Globus pallidus (tissue), 1 donor: ENCODE measurements around the gene B4GALT6.

Source experiments
- DNase-seq: peaks from one replicate; pipeline ENCODE4 v3.0.0-alpha.2; 2015; ENCODE audit warnings: low spot score

Gene B4GALT6

GRCh38 chr18:31592506-31593157 lies 91.7 kb downstream of the B4GALT6 start:
- DNase-seq = no peak

GRCh38 chr18:31591628-31592027 lies 92.8 kb downstream of the B4GALT6 start, which contains the start of gene TTR:
Gene TTR, plus strand, starts transcription at chr18:31591877. Its CDS starts 26 bp downstream, at chr18:31591903.
- no peak for DNase-seq

- no peak for DNase-seq
Measured at GRCh38 chr18:31591113-31591512, 93.3 kb downstream of the B4GALT6 start.

DNA sequence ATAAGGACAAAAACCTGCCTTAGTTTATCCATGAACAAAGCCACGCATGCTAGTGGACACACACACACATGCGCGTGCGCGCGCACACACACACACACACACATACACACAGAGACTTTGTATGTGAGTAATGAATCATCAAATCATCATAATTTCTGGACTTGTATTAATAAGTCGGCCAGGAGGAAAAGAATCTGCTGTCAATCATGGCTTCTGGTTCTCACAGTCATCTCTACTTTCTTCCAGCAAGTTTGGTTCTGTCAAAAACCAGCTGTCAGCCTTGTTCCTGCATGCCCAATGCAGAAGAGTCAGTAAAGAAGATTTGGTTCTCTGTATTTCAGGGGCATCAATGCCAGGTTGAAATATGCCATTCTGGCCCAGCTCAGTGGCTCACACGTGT lies 93.8 kb downstream of the B4GALT6 start:
- DNase-seq = no peak

- no peak for DNase-seq
Measured at GRCh38 chr18:31587529-31587928, 96.9 kb downstream of the B4GALT6 start.

GRCh38 chr18:31586616-31587015 lies 97.8 kb downstream of the B4GALT6 start:
- no peak for DNase-seq

DNA sequence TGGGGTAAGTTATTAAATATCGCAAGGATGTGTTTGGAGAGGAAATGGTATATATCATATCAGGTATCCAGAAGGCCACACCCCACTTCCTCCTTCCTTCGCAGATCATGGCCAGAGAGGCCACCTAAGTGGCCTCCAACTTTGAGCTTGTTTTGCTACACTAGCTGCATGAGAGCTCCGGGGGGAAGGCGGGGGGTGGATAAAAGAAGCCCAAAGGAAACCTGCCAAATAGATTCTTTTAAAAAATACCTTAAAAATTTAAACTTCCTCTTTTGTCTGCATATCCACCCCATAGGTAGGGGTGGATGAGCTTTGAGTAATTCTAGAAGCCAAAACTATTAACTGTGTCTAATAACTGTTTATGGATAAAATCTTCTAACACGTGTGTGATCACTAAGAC lies 98.4 kb downstream of the B4GALT6 start:
- no peak for DNase-seq

DNA sequence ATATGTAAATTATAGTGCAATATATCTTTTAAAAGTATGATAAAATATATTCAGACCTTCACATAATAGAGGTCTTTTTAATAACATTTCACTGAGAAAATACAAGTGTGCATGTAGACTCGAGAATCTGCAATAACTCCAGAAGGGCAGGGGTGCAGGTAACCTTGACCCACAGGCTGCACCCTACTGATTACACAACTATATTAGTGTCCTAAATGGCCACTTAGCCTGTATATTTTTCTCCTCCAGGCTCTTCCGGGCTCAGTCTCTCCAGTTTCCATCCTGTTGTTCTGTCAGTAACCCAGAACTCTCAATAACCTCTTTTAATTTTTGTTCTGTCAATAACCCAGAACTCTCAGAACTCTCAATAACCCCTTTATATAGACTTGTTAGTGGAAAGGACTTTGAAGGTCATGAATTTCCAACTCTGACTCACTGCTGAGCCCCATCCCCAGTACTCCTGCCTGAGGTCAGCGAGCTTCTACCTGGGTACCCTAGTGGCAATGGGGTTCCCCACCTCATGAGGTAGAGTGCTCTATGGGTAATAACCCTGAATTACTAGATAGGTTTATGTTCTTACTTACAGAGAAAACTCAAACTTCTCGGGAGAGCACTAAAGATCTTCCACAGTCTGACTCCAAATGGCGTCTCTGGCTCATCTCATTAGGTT lies 101.1 kb downstream of the B4GALT6 start:
- no peak for DNase-seq

GRCh38 chr18:31581498-31582197 lies 102.7 kb downstream of the B4GALT6 start:
- no peak for DNase-seq

GRCh38 chr18:31579375-31579774 lies 105.0 kb downstream of the B4GALT6 start:
- no peak for DNase-seq

DNA sequence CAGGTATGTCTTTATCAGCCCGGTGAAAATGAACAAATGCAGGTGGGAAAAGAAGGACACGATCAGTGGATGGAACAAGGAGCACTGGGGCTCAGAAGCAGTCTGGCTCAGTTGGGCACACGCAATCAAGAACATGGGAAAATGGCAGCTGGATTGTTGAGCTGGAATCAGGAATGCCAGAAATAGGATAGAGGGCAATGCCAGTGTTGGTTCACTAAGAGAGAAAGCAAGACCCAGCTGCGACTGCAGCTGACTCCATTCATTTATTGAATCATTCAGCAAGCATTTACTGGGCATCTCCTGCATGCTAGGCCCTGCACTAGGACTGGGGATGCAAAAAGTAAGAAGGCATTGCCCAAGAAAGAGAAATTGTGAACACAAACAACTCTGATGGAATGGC lies 106.3 kb downstream of the B4GALT6 start:
- no peak for DNase-seq

GRCh38 chr18:31577195-31577594 lies 107.2 kb downstream of the B4GALT6 start:
- DNase-seq = no peak

- DNase-seq = no peak
Measured at GRCh38 chr18:31576670-31577069, 107.7 kb downstream of the B4GALT6 start.

GRCh38 chr18:31575515-31576257 lies 108.7 kb downstream of the B4GALT6 start:
- no peak for DNase-seq

GRCh38 chr18:31574359-31574758 lies 110.0 kb downstream of the B4GALT6 start:
- no peak for DNase-seq
